Measurements from ENCODE around the gene RPS19BP1.

RPS19BP1 gene

GRCh38 chr22:39559456-39560105 lies 27.0 kb upstream of the RPS19BP1 start:
- no peak for DNase-seq (ENCODE audit: low read depth)

GRCh38 chr22:39558950-39559349 lies 26.4 kb upstream of the RPS19BP1 start:
- DNase-seq (ENCODE audit: low read depth): no peak

- no peak for DNase-seq (ENCODE audit: low read depth)
Observed at GRCh38 chr22:39558254-39558727, 25.7 kb upstream of the RPS19BP1 start.

DNA sequence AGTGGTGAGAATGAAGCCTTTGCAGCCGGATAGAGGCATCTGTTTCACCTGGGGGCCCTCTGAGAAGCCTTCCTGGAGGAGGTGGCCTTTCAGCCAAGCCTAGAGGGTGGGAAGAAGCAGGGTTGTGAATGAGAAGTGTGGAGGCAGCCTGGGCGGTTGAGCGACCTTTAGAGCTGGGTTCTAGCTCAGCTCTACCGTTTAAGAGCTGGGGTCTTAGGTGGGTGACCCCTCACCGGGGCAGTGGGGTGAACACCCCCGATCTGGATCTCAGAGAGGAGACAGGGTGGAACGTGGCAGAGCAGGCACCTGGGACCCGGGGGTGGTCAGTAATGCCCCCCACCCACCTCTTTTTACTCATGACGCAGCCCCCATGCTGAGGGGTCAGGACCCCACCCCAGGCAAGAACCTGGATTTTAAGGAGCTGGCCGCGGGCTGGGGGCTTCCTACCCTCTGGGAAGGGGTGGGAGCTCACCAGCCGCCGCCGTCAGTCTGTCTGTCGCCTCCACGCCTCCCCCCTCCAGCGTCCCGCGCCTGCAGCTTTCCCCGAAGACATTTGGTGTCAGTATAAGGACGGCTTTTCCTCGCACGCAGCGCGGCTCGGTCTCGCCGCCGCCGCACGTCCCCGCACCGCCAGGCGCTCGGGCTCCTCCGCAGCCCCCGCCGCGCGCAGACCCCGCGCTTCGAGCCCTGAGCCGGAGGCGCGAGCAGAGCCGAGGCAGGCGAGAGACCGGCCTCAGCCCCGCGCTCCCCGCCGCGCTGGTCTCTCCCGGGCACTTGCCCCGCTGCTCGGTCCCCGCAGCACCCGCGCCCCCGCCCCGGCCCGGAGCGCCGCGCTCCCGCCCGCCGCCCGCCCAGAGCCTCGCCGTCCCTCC lies 24.7 kb upstream of the RPS19BP1 start:
- peak; percentile 26 for DNase-seq (ENCODE audit: low read depth)

- no peak for DNase-seq (ENCODE audit: low read depth)
Observed at GRCh38 chr22:39554151-39554550, 21.6 kb upstream of the RPS19BP1 start.

DNA sequence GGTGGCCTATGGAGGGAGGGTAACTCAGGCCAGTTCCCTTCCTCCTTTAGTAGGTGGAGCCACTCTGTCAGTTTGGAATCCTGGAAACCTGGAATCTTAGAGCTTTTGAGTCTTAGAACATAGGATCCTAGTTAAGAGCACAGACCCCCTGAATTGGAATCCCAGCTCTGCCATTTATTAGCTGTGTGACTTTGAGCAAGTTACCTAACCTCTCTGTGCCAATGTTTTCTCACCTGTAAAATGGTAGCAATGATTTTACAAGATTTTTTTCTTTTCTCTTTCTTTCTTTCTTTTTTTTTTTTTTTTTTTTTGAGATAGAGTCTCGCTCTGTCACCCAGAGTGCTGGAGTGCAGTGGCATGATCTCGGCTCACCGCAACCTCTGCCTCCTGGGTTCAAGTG lies 20.9 kb upstream of the RPS19BP1 start:
- no peak for DNase-seq (ENCODE audit: low read depth)

DNA sequence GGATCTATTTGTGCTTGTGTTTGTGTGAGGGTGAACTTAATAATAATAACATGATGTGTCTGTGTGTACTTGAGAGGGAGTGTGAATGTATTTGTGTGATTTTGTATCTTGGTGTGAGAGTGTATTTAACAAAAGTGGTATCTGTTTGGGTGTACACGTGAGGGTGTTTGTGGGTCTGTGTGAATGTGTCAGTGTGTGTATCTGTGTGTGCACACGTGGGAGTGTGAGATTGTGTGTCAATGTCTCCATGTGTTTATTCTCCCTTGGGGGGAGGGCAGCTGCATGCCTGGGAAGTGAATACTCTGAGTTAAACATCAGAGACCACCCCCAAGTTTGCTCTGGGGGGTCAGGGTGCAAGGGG lies 15.0 kb upstream of the RPS19BP1 start:
- no peak for DNase-seq (ENCODE audit: low read depth)

DNA sequence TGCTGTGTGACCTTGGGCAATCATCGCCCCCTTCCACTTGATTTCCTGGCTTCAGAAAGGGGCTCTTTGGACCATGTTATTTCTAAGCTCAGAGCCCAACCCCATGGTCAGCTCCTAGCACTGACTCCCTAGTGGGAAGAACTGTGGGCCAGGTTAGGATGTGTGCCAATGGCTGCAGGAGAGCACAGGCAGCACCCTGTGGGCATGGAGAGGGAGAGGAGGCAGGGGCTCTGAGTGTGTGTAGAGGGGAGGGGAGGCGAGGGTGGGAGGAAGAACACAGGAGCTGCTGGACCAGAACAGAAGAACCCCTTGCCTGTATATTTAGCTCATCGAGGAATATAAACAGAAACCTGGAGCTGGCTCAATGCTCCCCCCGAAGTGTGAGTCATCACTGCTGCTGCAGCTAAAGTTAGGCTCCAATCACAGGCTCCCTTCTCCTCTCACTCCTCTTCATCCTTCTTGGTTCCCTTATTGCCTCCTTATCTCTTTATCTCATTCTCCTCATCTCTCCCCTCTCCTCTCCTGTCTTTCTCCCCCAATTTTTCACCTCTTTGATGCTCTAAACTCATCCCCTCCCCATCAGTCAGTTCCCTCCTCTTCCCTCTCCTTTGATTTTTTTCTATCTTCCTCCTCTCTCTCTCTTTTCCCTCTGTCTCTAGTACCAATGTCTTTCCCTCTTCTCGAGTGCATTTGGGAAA lies 14.5 kb upstream of the RPS19BP1 start:
- no peak for DNase-seq (ENCODE audit: low read depth)

- DNase-seq (ENCODE audit: low read depth): peak; percentile 58
Observed at GRCh38 chr22:39545386-39546365, 13.1 kb upstream of the RPS19BP1 start.

DNA sequence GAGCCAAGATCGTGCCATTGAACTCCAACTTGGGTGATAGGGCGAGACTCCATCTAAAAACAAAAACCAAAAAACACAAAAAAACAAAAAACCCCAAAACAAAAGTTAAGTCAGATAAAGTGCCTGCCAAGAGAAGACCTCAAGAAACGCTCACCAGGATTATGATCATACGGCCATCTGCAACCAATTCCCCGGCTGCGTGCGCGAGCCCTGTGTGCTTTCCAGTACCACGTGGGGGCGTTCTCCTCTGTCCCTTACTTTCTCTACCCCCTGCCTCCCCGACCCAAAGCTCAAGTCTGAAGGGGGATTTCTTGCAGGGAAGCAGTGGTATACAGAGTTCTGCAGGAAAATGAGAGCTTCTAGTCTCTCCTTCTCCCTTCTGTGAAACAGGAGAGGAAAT lies 10.5 kb upstream of the RPS19BP1 start:
- DNase-seq (ENCODE audit: low read depth): no peak

DNA sequence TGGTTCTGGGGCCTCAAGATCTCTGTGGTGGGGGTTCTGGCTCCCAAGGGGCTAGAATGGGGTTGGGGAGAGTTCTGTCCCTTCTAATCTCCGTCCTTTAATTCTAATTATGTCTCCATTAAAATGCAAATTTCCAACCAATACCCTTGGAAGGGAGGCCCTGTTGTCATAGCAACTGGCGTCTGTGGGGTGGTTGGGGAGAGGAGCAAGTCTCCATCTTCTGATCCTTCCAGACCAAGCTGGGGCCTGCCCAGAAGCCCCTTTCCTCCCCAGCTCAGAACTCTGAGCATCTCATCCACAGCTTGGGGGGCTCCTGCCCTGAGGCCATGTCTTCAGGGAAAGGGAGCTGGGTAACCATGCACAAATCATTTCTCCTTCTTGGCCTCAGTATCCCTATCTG lies 5.4 kb upstream of the RPS19BP1 start:
- DNase-seq (ENCODE audit: low read depth): no peak

DNA sequence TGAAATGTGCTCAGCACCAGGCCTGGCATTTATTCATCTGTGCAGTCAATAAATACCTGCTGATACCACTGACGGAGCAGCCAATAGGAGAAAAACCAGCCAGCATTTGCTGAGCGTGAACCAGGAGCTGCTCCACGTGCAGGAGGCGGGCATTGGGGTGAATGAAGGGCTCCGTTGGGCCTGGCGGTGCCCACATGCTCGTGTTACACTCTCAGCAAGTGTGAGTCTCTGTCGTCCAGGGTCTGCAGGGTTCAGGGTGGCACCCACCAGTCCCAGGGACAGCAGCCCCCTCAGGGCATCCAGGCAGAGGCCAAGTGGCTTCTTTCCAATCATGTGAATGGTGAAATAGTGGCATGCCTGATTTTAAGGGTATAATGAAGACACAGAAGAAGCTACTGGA lies 4.2 kb upstream of the RPS19BP1 start:
- DNase-seq (ENCODE audit: low read depth): no peak

GRCh38 chr22:39535831-39536449 lies 3.4 kb upstream of the RPS19BP1 start:
- no peak for DNase-seq (ENCODE audit: low read depth)

DNA sequence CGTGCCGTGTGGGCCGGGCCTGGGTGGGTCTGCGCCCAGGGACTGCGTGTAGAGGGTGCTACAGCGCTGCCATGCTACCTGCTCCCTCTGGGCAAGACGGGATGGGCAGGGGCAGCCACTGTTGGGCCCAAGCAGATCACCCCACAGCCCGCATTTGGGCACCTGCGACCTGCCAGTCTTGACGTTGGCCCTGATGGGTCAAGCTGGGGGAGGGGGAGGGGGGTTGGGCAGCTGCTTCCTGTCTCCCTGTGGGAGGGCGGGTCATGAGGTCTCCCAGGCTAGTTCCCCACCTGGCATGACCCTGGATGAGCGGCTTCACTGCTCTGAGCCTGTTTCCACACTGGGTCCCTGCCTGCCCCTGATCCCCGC lies 2.8 kb upstream of the RPS19BP1 start:
- DNase-seq (ENCODE audit: low read depth): no peak

DNA sequence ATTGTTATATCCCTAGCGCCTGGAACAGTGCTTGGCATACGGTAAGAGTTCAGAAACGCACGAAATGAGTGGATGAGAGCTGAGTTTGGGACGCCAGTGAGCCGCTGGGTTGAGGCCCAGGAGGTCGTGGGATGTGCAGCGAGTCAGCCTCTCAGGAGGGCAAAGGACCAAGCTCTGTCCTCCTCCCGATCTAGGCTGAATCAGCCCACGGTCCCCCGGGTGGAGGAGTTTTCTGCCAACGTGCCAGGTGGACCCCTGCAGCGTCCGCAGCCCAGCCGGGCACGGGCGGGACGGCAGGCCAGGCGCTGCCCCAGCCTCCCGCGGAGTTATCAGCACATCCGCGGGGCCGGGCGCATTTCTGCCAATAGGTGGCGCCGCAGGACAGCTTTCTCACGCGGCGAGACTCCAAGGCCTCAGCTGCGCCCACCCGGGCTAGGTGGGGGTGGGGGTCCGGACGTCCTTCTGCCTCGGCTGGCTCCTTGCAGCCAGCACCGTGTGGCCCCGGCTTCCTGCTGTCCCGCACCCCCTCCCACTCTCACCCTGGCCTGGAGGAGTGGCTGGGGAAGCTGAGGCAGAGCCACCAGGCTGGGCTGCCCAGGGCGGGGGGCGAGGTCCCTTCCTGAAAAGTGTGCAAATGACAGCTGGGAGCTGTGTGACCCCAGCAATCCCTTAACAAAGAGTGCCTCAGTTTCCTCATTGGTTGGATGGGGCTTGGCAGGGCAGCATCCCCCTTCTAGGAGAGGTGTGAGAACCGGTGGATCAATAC lies 2.2 kb upstream of the RPS19BP1 start:
- peak; percentile 76 for DNase-seq (ENCODE audit: low read depth)

GRCh38 chr22:39534092-39534506 lies 1.6 kb upstream of the RPS19BP1 start:
- DNase-seq (ENCODE audit: low read depth): no peak

DNA sequence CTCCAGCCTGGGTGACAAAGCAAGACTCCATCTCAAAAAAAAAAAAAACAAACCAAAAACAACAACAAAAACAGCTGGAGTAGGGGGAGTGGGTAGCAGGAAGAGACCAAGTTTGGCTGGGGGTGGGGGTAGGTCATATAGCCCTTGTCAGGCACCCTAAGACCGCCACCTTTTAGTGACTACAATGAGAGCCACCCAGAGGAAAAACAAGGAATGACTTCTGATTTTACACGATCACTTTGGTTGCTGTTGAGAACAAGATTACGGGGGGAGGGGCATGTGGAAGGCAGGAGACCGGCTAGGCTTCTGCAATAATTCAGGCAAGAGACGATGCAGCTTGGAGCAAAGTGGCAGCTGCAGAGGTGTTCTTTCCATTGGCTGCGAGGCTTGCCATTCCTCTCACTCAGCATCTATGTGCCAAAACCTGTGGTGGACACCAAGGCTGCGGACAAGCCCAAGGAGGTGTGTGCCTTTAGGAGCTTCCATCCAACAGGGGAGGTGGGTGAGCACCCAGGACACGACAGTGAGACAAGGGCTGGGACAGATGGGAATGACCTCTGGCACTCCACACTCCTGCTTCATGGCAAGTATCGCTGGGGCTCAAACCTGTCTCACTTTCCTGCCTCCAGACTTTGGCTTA lies 1.7 kb downstream of the RPS19BP1 start:
- DNase-seq (ENCODE audit: low read depth): no peak

GRCh38 chr22:39530116-39530515 lies 2.4 kb downstream of the RPS19BP1 start:
- DNase-seq (ENCODE audit: low read depth): no peak

DNA sequence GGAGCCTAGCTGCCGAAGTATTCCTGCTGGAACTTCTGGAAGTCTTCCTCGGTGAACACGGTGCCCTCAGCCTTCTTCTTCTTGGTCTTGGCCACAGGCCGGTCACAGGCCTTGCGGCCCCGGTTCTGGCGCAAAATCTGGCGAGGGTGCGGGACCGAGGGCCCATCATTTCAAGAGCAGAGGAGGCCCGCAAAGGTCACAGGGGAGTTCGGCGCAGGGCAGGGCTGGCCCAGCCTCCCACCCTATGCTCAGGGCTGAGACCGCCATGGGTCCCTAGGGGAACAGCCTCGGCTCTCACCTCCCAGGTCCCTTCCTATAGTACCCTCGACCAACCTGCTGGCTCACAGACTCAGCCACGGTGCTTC lies 3.1 kb downstream of the RPS19BP1 start:
- DNase-seq (ENCODE audit: low read depth): no peak
